ENCODE results near the gene CCDC28A. TPM values are rescaled to one million over a fixed set of nuclear protein-coding genes. Genes with fewer than 3 reads are reported as not detected.

CCDC28A gene
- total RNA-seq, 5 donors from 2014 or later (not counting 1 experiment from before 2014, with no cell fraction given): 20.4 to 24.2 (median 23.3) TPM

GRCh38 chr6:138785079-138785478 is 11.5 kb downstream of the CCDC28A start:
- WGBS (ENCODE audit: insufficient coverage): 94% methylated on average over 2 of the region's 4 CpGs
- Mint-ChIP-seq H3K27me3 (no peaks in the 10 kb centered on the region), H3K4me3 (no peak overlapping the region), H3K36me3 (peaks cover 56% of the 10 kb centered on the region), H3K4me1 (peaks cover 7 to 11% (median 7%) of the 10 kb centered on the region in 3 donors), H3K27ac (no peak overlapping the region), H3K9me3 (no peaks in the 10 kb centered on the region)
- DNase-seq (no peak), ATAC-seq (replicated peaks in 1 of 4) (no peak)
- H3K4me3 ChIP-seq (ENCODE audit: control insufficient read depth in 1 of 2, extremely low read depth in 1 of 2, low read length in 1 of 2): no peak overlapping the region
- H3K9me3 ChIP-seq: no peaks in the 10 kb centered on the region
- POLR2A ChIA-PET: interaction anchor here in 1 of 2 donors (0.6 to 0.7 kb wide), 2 partner anchors 22 to 56 kb away, joined by 3 to 7 read pairs; no protein-coding TSS in a partner anchor
- peaks cover 4 to 60% of the 10 kb centered on the region in 2 donors for H3K36me3 ChIP-seq (ENCODE audit: control insufficient read depth in 2 of 2, extremely low read depth in 1 of 2, insufficient read depth in 1 of 2, low read length in 1 of 2)
- no peaks in the 10 kb centered on the region for H3K27me3 ChIP-seq (replicated peaks in 1 of 2; ENCODE audit: control insufficient read depth in 2 of 2, extremely low read depth in 1 of 2, insufficient read depth in 2 of 2, low read length in 1 of 2)
- no peak overlapping the region for H3K27ac ChIP-seq (ENCODE audit: low read length)
- H3K4me1 ChIP-seq (ENCODE audit: control insufficient read depth in 1 of 2, extremely low read depth in 1 of 2, insufficient read depth in 2 of 2, low read length in 2 of 2): no peaks in the 10 kb centered on the region
- CTCF ChIA-PET: interaction anchor here in 1 of 2 donors (0.6 kb wide), 1 partner anchor 46 kb away, joined by 3 read pairs; no protein-coding TSS in a partner anchor

GRCh38 chr6:138785980-138786379 is 12.4 kb downstream of the CCDC28A start:
- ATAC-seq (replicated peaks in 1 of 4) (no peak), DNase-seq (no peak)
- Mint-ChIP-seq H3K36me3 (peaks cover 61% of the 10 kb centered on the region), H3K27ac (no peak overlapping the region), H3K9me3 (no peaks in the 10 kb centered on the region), H3K4me3 (no peak overlapping the region), H3K4me1 (peaks cover 7 to 11% (median 7%) of the 10 kb centered on the region in 3 donors), H3K27me3 (peaks cover 0 to 1% of the 10 kb centered on the region in 2 donors)
- Histone ChIP-seq H3K9me3 (no peaks in the 10 kb centered on the region), H3K27me3 (replicated peaks in 1 of 2; ENCODE audit: control insufficient read depth in 2 of 2, extremely low read depth in 1 of 2, insufficient read depth in 2 of 2, low read length in 1 of 2) (no peaks in the 10 kb centered on the region), H3K4me3 (ENCODE audit: control insufficient read depth in 1 of 2, extremely low read depth in 1 of 2, low read length in 1 of 2) (no peak overlapping the region), H3K27ac (ENCODE audit: low read length) (no peak overlapping the region), H3K36me3 (ENCODE audit: control insufficient read depth in 2 of 2, extremely low read depth in 1 of 2, insufficient read depth in 1 of 2, low read length in 1 of 2) (peaks cover 4 to 62% of the 10 kb centered on the region in 2 donors), H3K4me1 (ENCODE audit: control insufficient read depth in 1 of 2, extremely low read depth in 1 of 2, insufficient read depth in 2 of 2, low read length in 2 of 2) (no peaks in the 10 kb centered on the region)
- WGBS (ENCODE audit: insufficient coverage): 100% methylated on average over 1 of the region's 3 CpGs
- ChIA-PET CTCF (no interaction called here), POLR2A (interaction anchor here in 1 of 2 donors (0.6 kb wide), 1 partner anchor 64 kb away, joined by 3 read pairs; no protein-coding TSS in a partner anchor)

- no peaks in the 10 kb centered on the region for H3K27me3 ChIP-seq (replicated peaks in 1 of 2; ENCODE audit: control insufficient read depth in 2 of 2, extremely low read depth in 1 of 2, insufficient read depth in 2 of 2, low read length in 1 of 2)
These were observed 13.6 kb downstream of the CCDC28A start for GRCh38 chr6:138787138-138787537.

GRCh38 chr6:138795809-138796603 is 22.4 kb downstream of the CCDC28A start, which contains the start of gene ECT2L:
ECT2L (plus strand) TSS chr6:138796087; CDS start chr6:138813275, 17,188 bp downstream.
- H3K9me3 Mint-ChIP-seq: no peaks in the 10 kb centered on the region
- H3K27ac ChIP-seq (ENCODE audit: low read length): no peak within 1 kb of the TSS
- no peaks in the 10 kb centered on the region for H3K4me1 ChIP-seq (ENCODE audit: control insufficient read depth in 1 of 2, extremely low read depth in 1 of 2, insufficient read depth in 2 of 2, low read length in 2 of 2)
- ATAC-seq (replicated peaks in 1 of 4): peak in 1 of 4 experiments; percentile 38
- no peak within 1 kb of the TSS for H3K4me3 ChIP-seq (ENCODE audit: control insufficient read depth in 1 of 2, extremely low read depth in 1 of 2, low read length in 1 of 2)
- no peaks in the 10 kb centered on the region for H3K9me3 ChIP-seq
- 57% methylated on average over 39 of the region's 50 CpGs for whole genome bisulfite sequencing (ENCODE audit: insufficient coverage)
- peak in 2 of 35 experiments; percentile 1 to 5 for DNase-seq
- H3K4me1 Mint-ChIP-seq: peaks cover 0 to 4% (median 3%) of the 10 kb centered on the region in 3 donors
- CTCF ChIA-PET: no interaction called here
- POLR2A ChIA-PET: no interaction called here
- H3K27ac Mint-ChIP-seq: no peak within 1 kb of the TSS
- H3K4me3 Mint-ChIP-seq: no peak within 1 kb of the TSS
- H3K36me3 ChIP-seq (ENCODE audit: control insufficient read depth in 2 of 2, extremely low read depth in 1 of 2, insufficient read depth in 1 of 2, low read length in 1 of 2): peaks cover 0 to 15% of the 10 kb centered on the region in 2 donors
- peaks cover 30% of the 10 kb centered on the region for H3K36me3 Mint-ChIP-seq
- peaks cover 5 to 17% of the 10 kb centered on the region in 2 donors for H3K27me3 Mint-ChIP-seq
- H3K27me3 ChIP-seq (replicated peaks in 1 of 2; ENCODE audit: control insufficient read depth in 2 of 2, extremely low read depth in 1 of 2, insufficient read depth in 2 of 2, low read length in 1 of 2): peaks cover 3% of the 10 kb centered on the region in 2 experiments

More at GRCh38 chr6:138787138-138787537, 13.6 kb downstream of the CCDC28A start:
- H3K9me3 ChIP-seq: no peaks in the 10 kb centered on the region
- no peak for ATAC-seq (replicated peaks in 1 of 4)
- H3K27ac Mint-ChIP-seq: peak overlapping the region in 1 of 2 donors; percentile 12
- ChIA-PET POLR2A (interaction anchor here in 1 of 2 donors (0.5 kb wide), 1 partner anchor 271 kb away, joined by 3 read pairs; no protein-coding TSS in a partner anchor), CTCF (interaction anchor here (0.6 kb wide), 3 partner anchors 95 to 801 kb away, joined by 3 to 7 read pairs (median 3); no protein-coding TSS in a partner anchor)
- H3K4me1 ChIP-seq (ENCODE audit: control insufficient read depth in 1 of 2, extremely low read depth in 1 of 2, insufficient read depth in 2 of 2, low read length in 2 of 2): no peaks in the 10 kb centered on the region
- H3K27me3 Mint-ChIP-seq: peaks cover 0 to 1% of the 10 kb centered on the region in 2 donors
- H3K36me3 Mint-ChIP-seq: peaks cover 61% of the 10 kb centered on the region
- no peak overlapping the region for H3K27ac ChIP-seq (ENCODE audit: low read length)
- H3K9me3 Mint-ChIP-seq: no peaks in the 10 kb centered on the region
- no peak overlapping the region for H3K4me3 Mint-ChIP-seq
- no peak overlapping the region for H3K4me3 ChIP-seq (ENCODE audit: control insufficient read depth in 1 of 2, extremely low read depth in 1 of 2, low read length in 1 of 2)
- DNase-seq: no peak
- peaks cover 4 to 61% of the 10 kb centered on the region in 2 donors for H3K36me3 ChIP-seq (ENCODE audit: control insufficient read depth in 2 of 2, extremely low read depth in 1 of 2, insufficient read depth in 1 of 2, low read length in 1 of 2)
- WGBS (ENCODE audit: insufficient coverage): no CpG with 5 or more reads among the region's 1 CpG
- H3K4me1 Mint-ChIP-seq: peaks cover 5 to 7% (median 7%) of the 10 kb centered on the region in 3 donors

- POLR2A ChIA-PET: interaction anchor here in 1 of 2 donors (0.6 kb wide), 1 partner anchor 644 kb away, joined by 3 read pairs; no protein-coding TSS in a partner anchor
- DNase-seq: no peak
- peaks cover 24% of the 10 kb centered on the region for H3K36me3 Mint-ChIP-seq
- no peak overlapping the region for H3K4me3 Mint-ChIP-seq
- Histone ChIP-seq H3K27ac (ENCODE audit: low read length) (no peak overlapping the region), H3K27me3 (replicated peaks in 1 of 2; ENCODE audit: control insufficient read depth in 2 of 2, extremely low read depth in 1 of 2, insufficient read depth in 2 of 2, low read length in 1 of 2) (peaks cover 3% of the 10 kb centered on the region in 2 experiments), H3K4me3 (ENCODE audit: control insufficient read depth in 1 of 2, extremely low read depth in 1 of 2, low read length in 1 of 2) (no peak overlapping the region), H3K4me1 (ENCODE audit: control insufficient read depth in 1 of 2, extremely low read depth in 1 of 2, insufficient read depth in 2 of 2, low read length in 2 of 2) (no peaks in the 10 kb centered on the region), H3K9me3 (no peaks in the 10 kb centered on the region), H3K36me3 (ENCODE audit: control insufficient read depth in 2 of 2, extremely low read depth in 1 of 2, insufficient read depth in 1 of 2, low read length in 1 of 2) (peaks cover 0 to 8% of the 10 kb centered on the region in 2 donors)
- peaks cover 0 to 4% (median 3%) of the 10 kb centered on the region in 3 donors for H3K4me1 Mint-ChIP-seq
- H3K27me3 Mint-ChIP-seq: peaks cover 5 to 17% of the 10 kb centered on the region in 2 donors
- H3K9me3 Mint-ChIP-seq: no peaks in the 10 kb centered on the region
- no peak for ATAC-seq (replicated peaks in 1 of 4)
- no peak overlapping the region for H3K27ac Mint-ChIP-seq
- WGBS (ENCODE audit: insufficient coverage): no CpG with 5 or more reads among the region's 2 CpGs
- CTCF ChIA-PET: no interaction called here
These were observed 23.2 kb downstream of the CCDC28A start for GRCh38 chr6:138796771-138797170.

GRCh38 chr6:138797806-138798446 is 24.4 kb downstream of the CCDC28A start:
- H3K4me3 ChIP-seq (ENCODE audit: control insufficient read depth in 1 of 2, extremely low read depth in 1 of 2, low read length in 1 of 2): no peak overlapping the region
- POLR2A ChIA-PET: no interaction called here
- no peak overlapping the region for H3K27ac ChIP-seq (ENCODE audit: low read length)
- no CpG with 5 or more reads among the region's 4 CpGs for WGBS (ENCODE audit: insufficient coverage)
- no peaks in the 10 kb centered on the region for H3K9me3 Mint-ChIP-seq
- CTCF ChIA-PET: interaction anchor here in 1 of 2 donors (0.5 kb wide), 1 partner anchor 21 kb away, joined by 3 read pairs; no protein-coding TSS in a partner anchor
- no peaks in the 10 kb centered on the region for H3K4me1 ChIP-seq (ENCODE audit: control insufficient read depth in 1 of 2, extremely low read depth in 1 of 2, insufficient read depth in 2 of 2, low read length in 2 of 2)
- DNase-seq (no peak), ATAC-seq (replicated peaks in 1 of 4) (no peak)
- peaks cover 0 to 4% (median 3%) of the 10 kb centered on the region in 3 donors for H3K4me1 Mint-ChIP-seq
- peaks cover 0 to 1% of the 10 kb centered on the region in 2 donors for H3K36me3 ChIP-seq (ENCODE audit: control insufficient read depth in 2 of 2, extremely low read depth in 1 of 2, insufficient read depth in 1 of 2, low read length in 1 of 2)
- H3K36me3 Mint-ChIP-seq: peaks cover 12% of the 10 kb centered on the region
- H3K27me3 ChIP-seq (replicated peaks in 1 of 2; ENCODE audit: control insufficient read depth in 2 of 2, extremely low read depth in 1 of 2, insufficient read depth in 2 of 2, low read length in 1 of 2): peaks cover 3% of the 10 kb centered on the region in 2 experiments
- no peak overlapping the region for H3K27ac Mint-ChIP-seq
- peaks cover 5 to 17% of the 10 kb centered on the region in 2 donors for H3K27me3 Mint-ChIP-seq
- H3K4me3 Mint-ChIP-seq: no peak overlapping the region
- H3K9me3 ChIP-seq: no peaks in the 10 kb centered on the region

All from T-cell (primary cell).